Mesodermal cell (in vitro differentiated cells): ENCODE data around the gene SLC36A1.

Experiments
- H3K27ac ChIP-seq: 2 replicates; pipeline ENCODE4 v1.7.0; 2013; ENCODE audit warnings: mild to moderate bottlenecking, low read depth, low read length, moderate library complexity; ENCODE audit not compliant: severe bottlenecking
- H3K36me3 ChIP-seq: 2 replicates; pipeline ENCODE4 v1.7.1; 2013; ENCODE audit warnings: mild to moderate bottlenecking, low read length, moderate library complexity; ENCODE audit not compliant: control insufficient read depth, insufficient read depth
- H3K4me1 ChIP-seq: one replicate; pipeline ENCODE4 v1.7.1; 2013; ENCODE audit warnings: mild to moderate bottlenecking, low read length; ENCODE audit not compliant: insufficient read depth, control insufficient read depth, poor library complexity, severe bottlenecking
- H3K4me3 ChIP-seq: 2 replicates; pipeline ENCODE4 v1.7.0; 2013; ENCODE audit warnings: low read length, control low read depth, mild to moderate bottlenecking; ENCODE audit not compliant: insufficient read depth, poor library complexity, severe bottlenecking; ENCODE audit errors: extremely low read depth
- H3K9me3 ChIP-seq: 2 replicates; pipeline ENCODE4 v1.7.1; 2013; ENCODE audit warnings: mild to moderate bottlenecking, low read length, moderate library complexity; ENCODE audit not compliant: control insufficient read depth
- WGBS, 2 experiments: methylation state at CpG; one replicate each; pipeline ENCODE4 v1.1.5; 2013; ENCODE audit warnings: missing lambda C conversion rate in 2 of 2; ENCODE audit not compliant: insufficient coverage in 2 of 2; 5-methylcytosine and 5-hydroxymethylcytosine counted together

SLC36A1 gene

GRCh38 chr5:151534350-151534749 lies 86.9 kb downstream of the SLC36A1 start:
- no peak overlapping the region for H3K4me3 ChIP-seq
- no peaks in the 10 kb centered on the region for H3K36me3 ChIP-seq
- H3K27ac ChIP-seq = no peak overlapping the region
- H3K9me3 ChIP-seq = no peaks in the 10 kb centered on the region
- no peaks in the 10 kb centered on the region for H3K4me1 ChIP-seq
- WGBS, 2 experiments = 58 to 63% methylated on average over 9 to 10 of the region's 11 CpGs

GRCh38 chr5:151537044-151537443 lies 89.6 kb downstream of the SLC36A1 start:
- no peaks in the 10 kb centered on the region for H3K9me3 ChIP-seq
- no peaks in the 10 kb centered on the region for H3K36me3 ChIP-seq
- H3K4me3 ChIP-seq = no peak overlapping the region
- 78 to 79% methylated on average over 3 of the region's 4 CpGs for WGBS, 2 experiments
- no peak overlapping the region for H3K27ac ChIP-seq
- H3K4me1 ChIP-seq = no peaks in the 10 kb centered on the region

- H3K4me1 ChIP-seq = no peaks in the 10 kb centered on the region
- no peak overlapping the region for H3K27ac ChIP-seq
- no CpG with 5 or more reads among the region's 2 CpGs for WGBS, 2 experiments
- no peaks in the 10 kb centered on the region for H3K36me3 ChIP-seq
- no peaks in the 10 kb centered on the region for H3K9me3 ChIP-seq
- no peak overlapping the region for H3K4me3 ChIP-seq
Measured at GRCh38 chr5:151541571-151541970, 94.2 kb downstream of the SLC36A1 start.
